ENCODE data around the gene POP4.

GRCh38 chr19:29644210-29644609 lies 38.1 kb downstream of the POP4 start:
- TF ChIP-seq CTCF (IDR thresholded peaks at IDR 0.05; ENCODE audit: insufficient read depth, low read depth, low read length) (no peak), EZH2 (IDR thresholded peaks at IDR 0.05; ENCODE audit: insufficient read depth, low read length) (no peak)
